Measurements from ENCODE around the gene DENND5B. TPM values are rescaled to one million over a fixed set of nuclear protein-coding genes. Genes with fewer than 3 reads are reported as not detected.

The DENND5B gene
- total RNA-seq, 1 donor from 2014 or later: 0.93 TPM

- H3K4me3 Mint-ChIP-seq: no peak overlapping the region
- intact Hi-C loops (cut with micrococcal nuclease): no loop called here
- DNase-seq (ENCODE audit: low spot score): no peak
- H3K27me3 Mint-ChIP-seq (ENCODE audit: insufficient read depth): peaks cover 4% of the 10 kb centered on the region
- H3K36me3 Mint-ChIP-seq (ENCODE audit: low read depth): no peaks in the 10 kb centered on the region
- no peak overlapping the region for H3K27ac Mint-ChIP-seq
- H3K4me1 Mint-ChIP-seq (ENCODE audit: low read depth): no peaks in the 10 kb centered on the region
- H3K9me3 Mint-ChIP-seq: no peaks in the 10 kb centered on the region
Measured at GRCh38 chr12:31465002-31465401, 125.9 kb downstream of the DENND5B start.

GRCh38 chr12:31460024-31460423 is 130.9 kb downstream of the DENND5B start:
- intact Hi-C loops (cut with micrococcal nuclease): no loop called here
- peaks cover 2% of the 10 kb centered on the region for H3K27me3 Mint-ChIP-seq (ENCODE audit: insufficient read depth)
- no peak overlapping the region for H3K4me3 Mint-ChIP-seq
- no peak for DNase-seq (ENCODE audit: low spot score)
- no peak overlapping the region for H3K27ac Mint-ChIP-seq
- H3K9me3 Mint-ChIP-seq: no peaks in the 10 kb centered on the region
- no peaks in the 10 kb centered on the region for H3K4me1 Mint-ChIP-seq (ENCODE audit: low read depth)
- no peaks in the 10 kb centered on the region for H3K36me3 Mint-ChIP-seq (ENCODE audit: low read depth)

GRCh38 chr12:31456562-31456961 is 134.4 kb downstream of the DENND5B start:
- intact Hi-C loops (cut with micrococcal nuclease): no loop called here
- no peaks in the 10 kb centered on the region for H3K4me1 Mint-ChIP-seq (ENCODE audit: low read depth)
- no peak overlapping the region for H3K27ac Mint-ChIP-seq
- no peaks in the 10 kb centered on the region for H3K9me3 Mint-ChIP-seq
- peaks cover 2% of the 10 kb centered on the region for H3K27me3 Mint-ChIP-seq (ENCODE audit: insufficient read depth)
- DNase-seq (ENCODE audit: low spot score): no peak
- H3K4me3 Mint-ChIP-seq: no peak overlapping the region
- no peaks in the 10 kb centered on the region for H3K36me3 Mint-ChIP-seq (ENCODE audit: low read depth)

- DNase-seq (ENCODE audit: low spot score): no peak
- Mint-ChIP-seq H3K4me3 (no peak overlapping the region), H3K9me3 (no peaks in the 10 kb centered on the region), H3K36me3 (ENCODE audit: low read depth) (no peaks in the 10 kb centered on the region), H3K27ac (no peak overlapping the region), H3K4me1 (ENCODE audit: low read depth) (no peaks in the 10 kb centered on the region), H3K27me3 (ENCODE audit: insufficient read depth) (no peaks in the 10 kb centered on the region)
- intact Hi-C loops (cut with micrococcal nuclease): no loop called here
Measured at GRCh38 chr12:31444736-31445135, 146.2 kb downstream of the DENND5B start.

- Mint-ChIP-seq H3K36me3 (ENCODE audit: low read depth) (no peaks in the 10 kb centered on the region), H3K27me3 (ENCODE audit: insufficient read depth) (no peaks in the 10 kb centered on the region), H3K4me1 (ENCODE audit: low read depth) (no peaks in the 10 kb centered on the region), H3K9me3 (no peaks in the 10 kb centered on the region), H3K4me3 (no peak overlapping the region), H3K27ac (no peak overlapping the region)
- no peak for DNase-seq (ENCODE audit: low spot score)
- intact Hi-C loops (cut with micrococcal nuclease): no loop called here
Measured at GRCh38 chr12:31440586-31440985, 150.3 kb downstream of the DENND5B start.

- H3K4me1 Mint-ChIP-seq (ENCODE audit: low read depth): no peaks in the 10 kb centered on the region
- H3K27me3 Mint-ChIP-seq (ENCODE audit: insufficient read depth): no peaks in the 10 kb centered on the region
- no peak for DNase-seq (ENCODE audit: low spot score)
- H3K27ac Mint-ChIP-seq: no peak overlapping the region
- H3K4me3 Mint-ChIP-seq: no peak overlapping the region
- H3K36me3 Mint-ChIP-seq (ENCODE audit: low read depth): no peaks in the 10 kb centered on the region
- intact Hi-C loops (cut with micrococcal nuclease): no loop called here
- no peaks in the 10 kb centered on the region for H3K9me3 Mint-ChIP-seq
Measured at GRCh38 chr12:31440134-31440533, 150.8 kb downstream of the DENND5B start.

- Mint-ChIP-seq H3K4me3 (no peak overlapping the region), H3K27me3 (ENCODE audit: insufficient read depth) (peaks cover 3% of the 10 kb centered on the region), H3K36me3 (ENCODE audit: low read depth) (no peaks in the 10 kb centered on the region), H3K9me3 (no peaks in the 10 kb centered on the region), H3K4me1 (ENCODE audit: low read depth) (no peaks in the 10 kb centered on the region), H3K27ac (no peak overlapping the region)
- intact Hi-C loops (cut with micrococcal nuclease): no loop called here
- DNase-seq (ENCODE audit: low spot score): no peak
Measured at GRCh38 chr12:31431721-31432240, 159.2 kb downstream of the DENND5B start.

- Mint-ChIP-seq H3K27me3 (ENCODE audit: insufficient read depth) (peaks cover 9% of the 10 kb centered on the region), H3K36me3 (ENCODE audit: low read depth) (no peaks in the 10 kb centered on the region), H3K9me3 (no peaks in the 10 kb centered on the region), H3K27ac (no peak overlapping the region), H3K4me1 (ENCODE audit: low read depth) (no peaks in the 10 kb centered on the region), H3K4me3 (no peak overlapping the region)
- intact Hi-C loops (cut with micrococcal nuclease): no loop called here
- DNase-seq (ENCODE audit: low spot score): no peak
Measured at GRCh38 chr12:31423405-31423804, 167.5 kb downstream of the DENND5B start.

- DNase-seq (ENCODE audit: low spot score): no peak
- Mint-ChIP-seq H3K4me1 (ENCODE audit: low read depth) (no peaks in the 10 kb centered on the region), H3K27ac (no peak overlapping the region), H3K36me3 (ENCODE audit: low read depth) (no peaks in the 10 kb centered on the region), H3K9me3 (no peaks in the 10 kb centered on the region), H3K27me3 (ENCODE audit: insufficient read depth) (no peaks in the 10 kb centered on the region), H3K4me3 (no peak overlapping the region)
- intact Hi-C loops (cut with micrococcal nuclease): loop anchor here (2.0 kb wide), 1 partner anchor 76 kb away; no protein-coding TSS in a partner anchor
Measured at GRCh38 chr12:31412292-31412801, 178.6 kb downstream of the DENND5B start.

GRCh38 chr12:31408763-31409162 is 182.2 kb downstream of the DENND5B start:
- DNase-seq (ENCODE audit: low spot score): no peak
- Mint-ChIP-seq H3K4me1 (ENCODE audit: low read depth) (no peaks in the 10 kb centered on the region), H3K27ac (no peak overlapping the region), H3K27me3 (ENCODE audit: insufficient read depth) (no peaks in the 10 kb centered on the region), H3K9me3 (no peaks in the 10 kb centered on the region), H3K36me3 (ENCODE audit: low read depth) (no peaks in the 10 kb centered on the region), H3K4me3 (no peak overlapping the region)
- intact Hi-C loops (cut with micrococcal nuclease): loop anchor here (10.0 kb wide), 1 partner anchor 896 kb away; no protein-coding TSS in a partner anchor

GRCh38 chr12:31407562-31407961 is 183.4 kb downstream of the DENND5B start:
- H3K27ac Mint-ChIP-seq: no peak overlapping the region
- intact Hi-C loops (cut with micrococcal nuclease): loop anchor here (10.0 kb wide), 1 partner anchor 897 kb away; no protein-coding TSS in a partner anchor
- H3K36me3 Mint-ChIP-seq (ENCODE audit: low read depth): no peaks in the 10 kb centered on the region
- no peaks in the 10 kb centered on the region for H3K4me1 Mint-ChIP-seq (ENCODE audit: low read depth)
- H3K27me3 Mint-ChIP-seq (ENCODE audit: insufficient read depth): peaks cover 3% of the 10 kb centered on the region
- no peak for DNase-seq (ENCODE audit: low spot score)
- no peak overlapping the region for H3K4me3 Mint-ChIP-seq
- H3K9me3 Mint-ChIP-seq: no peaks in the 10 kb centered on the region

- H3K27me3 Mint-ChIP-seq (ENCODE audit: insufficient read depth): peaks cover 3% of the 10 kb centered on the region
- H3K36me3 Mint-ChIP-seq (ENCODE audit: low read depth): no peaks in the 10 kb centered on the region
- intact Hi-C loops (cut with micrococcal nuclease): loop anchor here (10.0 kb wide), 1 partner anchor 898 kb away; no protein-coding TSS in a partner anchor
- no peak for DNase-seq (ENCODE audit: low spot score)
- no peak overlapping the region for H3K4me3 Mint-ChIP-seq
- no peak overlapping the region for H3K27ac Mint-ChIP-seq
- H3K4me1 Mint-ChIP-seq (ENCODE audit: low read depth): no peaks in the 10 kb centered on the region
- no peaks in the 10 kb centered on the region for H3K9me3 Mint-ChIP-seq
Measured at GRCh38 chr12:31406345-31406744, 184.6 kb downstream of the DENND5B start.

- intact Hi-C loops (cut with micrococcal nuclease): loop anchor here (10.0 kb wide), 1 partner anchor 900 kb away; no protein-coding TSS in a partner anchor
- H3K4me1 Mint-ChIP-seq (ENCODE audit: low read depth): no peaks in the 10 kb centered on the region
- peaks cover 3% of the 10 kb centered on the region for H3K27me3 Mint-ChIP-seq (ENCODE audit: insufficient read depth)
Measured at GRCh38 chr12:31405021-31405420, 185.9 kb downstream of the DENND5B start.

More at GRCh38 chr12:31405021-31405420, 185.9 kb downstream of the DENND5B start:
- Mint-ChIP-seq H3K9me3 (no peaks in the 10 kb centered on the region), H3K27ac (no peak overlapping the region), H3K36me3 (ENCODE audit: low read depth) (no peaks in the 10 kb centered on the region), H3K4me3 (no peak overlapping the region)
- no peak for DNase-seq (ENCODE audit: low spot score)
